ENCODE measurements around the gene RASA3. TPM values are rescaled to one million over a fixed set of nuclear protein-coding genes. Genes with fewer than 3 reads are reported as not detected.

Gene RASA3
- total RNA-seq, 1 experiment from 2014 or later: 10.0 TPM

GRCh38 chr13:113958373-113958772, 174.1 kb downstream of the RASA3 start:
- Histone ChIP-seq H3K79me2 (ENCODE audit: low read depth) (no peaks in the 10 kb centered on the region), H3K36me3 (ENCODE audit: low read depth) (no peaks in the 10 kb centered on the region), H3K4me3 (no peak overlapping the region), H4K20me1 (ENCODE audit: insufficient read depth) (no peaks in the 10 kb centered on the region), H3K4me1 (replicated peaks; ENCODE audit: insufficient read depth) (no peaks in the 10 kb centered on the region), H3K27me3 (ENCODE audit: insufficient read depth, low read depth) (no peaks in the 10 kb centered on the region), H3K4me2 (no peak overlapping the region), H3K9me3 (ENCODE audit: insufficient read depth, low read depth) (peaks cover 16% of the 10 kb centered on the region; the same call in 1 of the 2 replicates), H3K9me2 (ENCODE audit: insufficient read depth) (no peaks in the 10 kb centered on the region), H3F3A (ENCODE audit: insufficient read depth, low read depth) (0 out of 2 replicates have a peak, but pooled peaks cover 4% of the 10 kb centered on the region), H3K27ac (no peak overlapping the region), H2AFZ (no peak overlapping the region)
- TF ChIP-seq CTCF (conservative IDR thresholded peaks at IDR 0.05): no peak
- no peak for TF ChIP-seq EZH2 (IDR thresholded peaks at IDR 0.05; ENCODE audit: low read depth)
- ChIA-PET CTCF (no interaction called here), POLR2A (ENCODE audit: unreplicated experiment) (no interaction called here)
- no TSS peak for BruUV-seq (replicated peaks)
- DNase-seq: no peak
- intact Hi-C loops (cut with micrococcal nuclease; ENCODE audit: unreplicated experiment): no loop called here

- H3K9me3 ChIP-seq (ENCODE audit: insufficient read depth, low read depth): peaks cover 16% of the 10 kb centered on the region; the same call in 1 of the 2 replicates
- ChIA-PET POLR2A (ENCODE audit: unreplicated experiment) (no interaction called here), CTCF (no interaction called here)
- H3K4me3 ChIP-seq: no peak overlapping the region
- no TSS peak for BruUV-seq (replicated peaks)
- no peak overlapping the region for H3K4me2 ChIP-seq
- no peaks in the 10 kb centered on the region for H4K20me1 ChIP-seq (ENCODE audit: insufficient read depth)
- no peak overlapping the region for H2AFZ ChIP-seq
- no peaks in the 10 kb centered on the region for H3K79me2 ChIP-seq (ENCODE audit: low read depth)
- H3K27me3 ChIP-seq (ENCODE audit: insufficient read depth, low read depth): no peaks in the 10 kb centered on the region
- H3K9me2 ChIP-seq (ENCODE audit: insufficient read depth): no peaks in the 10 kb centered on the region
- no peak overlapping the region for H3K27ac ChIP-seq
- no peaks in the 10 kb centered on the region for H3K4me1 ChIP-seq (replicated peaks; ENCODE audit: insufficient read depth)
- no peak for DNase-seq
- TF ChIP-seq CTCF (conservative IDR thresholded peaks at IDR 0.05) (no peak), EZH2 (IDR thresholded peaks at IDR 0.05; ENCODE audit: low read depth) (no peak)
- H3F3A ChIP-seq (ENCODE audit: insufficient read depth, low read depth): 0 out of 2 replicates have a peak, but pooled peaks cover 4% of the 10 kb centered on the region
- intact Hi-C loops (cut with micrococcal nuclease; ENCODE audit: unreplicated experiment): no loop called here
- H3K36me3 ChIP-seq (ENCODE audit: low read depth): no peaks in the 10 kb centered on the region
Measured at GRCh38 chr13:113956571-113956970, 175.9 kb downstream of the RASA3 start.

- 0 out of 2 replicates have a peak, but pooled peaks cover 4% of the 10 kb centered on the region for H3F3A ChIP-seq (ENCODE audit: insufficient read depth, low read depth)
- no peak overlapping the region for H3K4me2 ChIP-seq
- peaks cover 16% of the 10 kb centered on the region; the same call in 1 of the 2 replicates for H3K9me3 ChIP-seq (ENCODE audit: insufficient read depth, low read depth)
Measured at GRCh38 chr13:113955691-113956090, 176.7 kb downstream of the RASA3 start.

More at GRCh38 chr13:113955691-113956090, 176.7 kb downstream of the RASA3 start:
- no peaks in the 10 kb centered on the region for H4K20me1 ChIP-seq (ENCODE audit: insufficient read depth)
- H3K4me1 ChIP-seq (replicated peaks; ENCODE audit: insufficient read depth): no peaks in the 10 kb centered on the region
- POLR2A ChIA-PET (ENCODE audit: unreplicated experiment): no interaction called here
- H3K36me3 ChIP-seq (ENCODE audit: low read depth): no peaks in the 10 kb centered on the region
- no peak for TF ChIP-seq CTCF (conservative IDR thresholded peaks at IDR 0.05)
- no peak for TF ChIP-seq EZH2 (IDR thresholded peaks at IDR 0.05; ENCODE audit: low read depth)
- intact Hi-C loops (cut with micrococcal nuclease; ENCODE audit: unreplicated experiment): no loop called here
- CTCF ChIA-PET: no interaction called here
- BruUV-seq (replicated peaks): no TSS peak
- no peak overlapping the region for H3K4me3 ChIP-seq
- DNase-seq: no peak
- no peaks in the 10 kb centered on the region for H3K9me2 ChIP-seq (ENCODE audit: insufficient read depth)
- no peaks in the 10 kb centered on the region for H3K27me3 ChIP-seq (ENCODE audit: insufficient read depth, low read depth)
- no peak overlapping the region for H3K27ac ChIP-seq
- no peaks in the 10 kb centered on the region for H3K79me2 ChIP-seq (ENCODE audit: low read depth)
- no peak overlapping the region for H2AFZ ChIP-seq
